ENCODE results near the gene FOXP1.

FOXP1 gene

DNA sequence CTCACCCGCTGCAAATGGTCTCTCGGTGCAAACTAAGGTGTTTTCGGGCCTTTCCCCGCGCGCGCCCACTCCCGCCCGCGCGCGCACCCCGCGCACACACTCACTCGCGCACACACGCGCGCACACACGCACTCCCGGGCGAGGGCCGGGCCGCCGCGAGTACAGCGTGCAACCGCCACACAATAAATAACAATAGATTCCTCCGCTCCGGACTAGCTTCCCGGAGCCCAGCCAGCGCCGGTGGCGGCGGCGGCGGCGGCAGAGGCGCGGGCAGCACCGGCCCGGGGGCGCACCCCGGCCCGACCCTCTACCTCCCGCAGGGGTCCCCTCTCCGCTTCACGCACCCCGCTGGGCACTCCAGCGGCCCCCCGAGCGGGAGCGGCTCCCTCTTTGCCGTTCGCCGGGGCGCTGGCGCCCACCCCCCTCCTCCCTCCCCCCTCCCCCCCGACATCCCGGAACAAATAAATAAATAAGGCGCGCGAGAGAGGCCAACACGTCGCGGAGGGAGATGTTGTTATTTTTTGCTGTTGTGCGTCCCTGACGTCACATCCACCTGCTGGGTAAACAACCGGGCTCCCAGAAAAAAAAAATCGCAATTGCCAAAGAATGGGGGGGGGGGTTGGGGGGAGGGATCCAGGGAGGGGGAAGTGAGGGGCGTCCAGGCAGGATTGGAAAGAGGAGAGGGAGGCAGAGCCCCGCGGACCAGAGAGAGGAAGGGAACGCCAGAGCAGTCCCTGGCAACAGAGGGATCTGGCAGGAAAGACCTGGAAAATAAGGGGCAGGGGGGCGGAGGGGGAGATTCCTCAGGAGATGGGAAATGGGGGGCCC lies at the start of gene FOXP1:
FOXP1 (minus strand) TSS at position 163 of the 828 bp plus-strand sequence. CDS start 385,347 bp downstream, outside the sequence.
- DNase-seq (ENCODE audit: low read depth, low spot score): no peak

- DNase-seq (ENCODE audit: low read depth, low spot score): no peak
Measured at GRCh38 chr3:71629711-71630110, 46.2 kb upstream of the FOXP1 start.

GRCh38 chr3:71629289-71629688 lies 45.8 kb upstream of the FOXP1 start:
- no peak for DNase-seq (ENCODE audit: low read depth, low spot score)

- DNase-seq (ENCODE audit: low read depth, low spot score): no peak
Measured at GRCh38 chr3:71628522-71628921, 45.0 kb upstream of the FOXP1 start.

DNA sequence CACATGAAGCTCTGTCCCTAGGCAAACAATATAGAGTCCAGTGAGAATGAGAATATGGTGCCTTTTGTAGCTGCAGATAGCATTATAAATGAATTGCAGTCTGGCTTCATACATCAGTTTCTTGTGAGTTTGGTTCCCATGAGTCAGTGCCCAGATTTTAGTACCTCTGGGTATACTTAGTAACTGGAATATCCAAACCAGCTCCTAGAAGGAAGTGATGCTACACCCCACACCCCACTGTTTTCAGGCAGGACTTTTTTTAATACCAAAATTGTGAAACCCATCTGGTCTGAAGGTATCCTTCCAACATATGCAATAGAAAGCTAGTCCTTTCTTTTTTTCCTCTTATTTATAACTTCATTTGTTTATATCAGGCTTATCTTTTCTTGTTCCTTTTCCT lies 42.1 kb upstream of the FOXP1 start:
- DNase-seq (ENCODE audit: low read depth, low spot score): no peak

GRCh38 chr3:71621825-71622537 lies 38.5 kb upstream of the FOXP1 start:
- DNase-seq (ENCODE audit: low read depth, low spot score): no peak

DNA sequence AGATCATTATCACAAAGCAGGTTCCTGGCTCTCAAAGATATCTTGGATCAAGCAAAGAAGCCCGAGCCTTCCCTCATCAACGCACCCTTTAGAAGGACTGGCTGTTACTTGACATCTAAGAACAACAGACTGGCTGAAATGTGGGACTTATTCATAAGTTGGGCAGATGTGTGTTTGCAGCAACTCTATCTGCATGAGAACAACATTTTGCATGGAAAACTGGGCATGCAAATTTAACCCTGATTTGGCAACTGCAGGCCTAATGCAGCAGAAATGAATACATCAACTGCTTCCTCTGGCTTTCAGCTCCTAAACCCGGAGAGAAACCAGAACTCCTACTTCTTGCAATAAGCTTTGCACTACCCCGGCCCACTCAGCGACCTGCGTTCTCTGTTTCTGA lies 35.0 kb upstream of the FOXP1 start:
- DNase-seq (ENCODE audit: low read depth, low spot score): no peak

DNA sequence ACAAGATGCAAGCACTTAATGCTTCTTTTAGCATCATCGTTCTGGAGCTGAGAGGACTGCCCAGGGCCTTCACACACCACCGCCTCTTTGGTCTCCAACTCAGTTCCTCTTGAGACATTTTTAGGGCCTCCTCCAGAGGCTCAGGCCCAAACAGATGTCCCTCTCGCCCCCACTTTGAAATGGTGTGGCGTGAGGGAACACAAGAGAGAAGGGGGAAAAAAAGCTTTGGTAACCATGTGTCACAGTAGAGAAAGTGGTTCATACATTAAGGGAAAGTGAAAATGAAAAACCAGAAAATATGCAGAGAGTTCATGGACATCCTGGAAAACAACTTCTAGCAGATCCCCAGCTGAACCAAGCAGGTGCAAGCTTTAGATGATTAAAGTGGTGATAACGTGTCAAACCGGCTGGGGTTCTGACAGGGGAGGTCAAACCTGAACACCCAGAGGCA lies 33.1 kb upstream of the FOXP1 start:
- no peak for DNase-seq (ENCODE audit: low read depth, low spot score)

- DNase-seq (ENCODE audit: low read depth, low spot score): no peak
Measured at GRCh38 chr3:71614869-71615268, 31.3 kb upstream of the FOXP1 start.

- no peak for DNase-seq (ENCODE audit: low read depth, low spot score)
Measured at GRCh38 chr3:71614426-71614825, 30.9 kb upstream of the FOXP1 start.

GRCh38 chr3:71611099-71611498 lies 27.6 kb upstream of the FOXP1 start:
- DNase-seq (ENCODE audit: low read depth, low spot score): no peak

DNA sequence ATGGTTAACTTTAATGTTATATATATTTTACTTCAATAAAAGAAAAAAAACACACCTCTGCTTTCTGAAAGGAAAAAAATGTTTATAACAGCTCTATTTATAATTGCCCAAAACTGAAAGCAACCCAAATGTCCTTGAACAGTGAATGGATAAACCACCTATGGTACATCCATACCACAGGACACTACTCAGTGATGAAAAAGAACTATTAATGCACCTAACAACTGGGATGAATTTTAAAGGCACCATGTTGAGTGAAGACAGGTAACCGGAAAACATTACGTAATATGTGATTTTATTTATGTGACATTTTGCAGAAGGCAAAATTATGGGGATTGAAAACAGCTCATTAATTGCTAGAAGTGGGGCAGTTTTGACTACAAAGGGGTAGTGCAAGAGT lies 23.8 kb upstream of the FOXP1 start:
- DNase-seq (ENCODE audit: low read depth, low spot score): no peak

DNA sequence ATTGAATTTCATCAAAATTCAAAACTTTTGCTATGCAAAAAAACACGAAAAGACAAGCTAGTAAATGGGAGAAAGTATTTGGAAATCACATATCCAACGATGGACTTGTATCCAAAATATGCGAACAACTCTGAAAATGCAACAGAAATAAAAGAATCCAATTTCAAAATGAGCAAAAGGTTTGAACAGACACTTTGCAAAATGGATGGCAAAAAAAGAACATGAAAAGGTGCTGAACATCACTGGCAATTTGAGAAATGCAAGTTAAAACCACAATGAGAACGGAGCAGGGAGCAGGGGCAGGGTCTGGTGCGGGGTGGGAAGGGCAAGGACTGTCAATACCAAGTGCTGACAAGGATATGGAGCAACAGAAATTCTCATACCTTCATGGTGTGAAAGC lies 23.1 kb upstream of the FOXP1 start:
- no peak for DNase-seq (ENCODE audit: low read depth, low spot score)

GRCh38 chr3:71602256-71602655 lies 18.7 kb upstream of the FOXP1 start:
- no peak for DNase-seq (ENCODE audit: low read depth, low spot score)

GRCh38 chr3:71601811-71602210 lies 18.3 kb upstream of the FOXP1 start:
- DNase-seq (ENCODE audit: low read depth, low spot score): no peak

DNA sequence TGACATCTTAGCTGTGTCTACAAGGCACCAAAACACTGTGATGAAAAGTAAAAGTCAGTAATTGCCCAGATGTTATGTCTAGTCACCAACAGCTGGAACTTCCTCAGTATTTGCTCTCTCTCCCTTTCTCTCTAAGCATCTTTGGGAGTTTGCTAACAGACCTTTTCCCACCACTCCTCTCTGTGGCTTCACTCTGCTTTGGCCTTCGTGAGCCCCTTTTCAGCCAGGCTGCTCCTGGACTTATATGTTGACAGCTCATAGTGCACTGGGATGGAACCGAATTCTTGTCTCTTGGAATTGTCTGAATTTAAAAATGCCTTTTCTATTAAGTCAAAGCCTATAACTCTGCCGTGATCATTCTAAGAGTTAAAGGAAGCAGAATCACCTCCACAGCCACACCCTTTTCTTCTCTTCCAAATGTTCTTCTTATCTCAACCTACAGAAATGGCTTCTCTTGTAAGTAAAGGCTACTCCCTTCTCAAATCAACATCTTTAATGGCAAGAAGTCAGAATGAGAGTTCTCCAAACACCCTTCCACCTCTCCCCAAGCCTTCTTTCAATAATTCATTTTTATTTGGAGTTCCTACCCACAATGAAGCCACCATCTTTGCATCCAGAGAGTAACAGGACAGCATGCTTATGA lies 17.2 kb upstream of the FOXP1 start:
- no peak for DNase-seq (ENCODE audit: low read depth, low spot score)

GRCh38 chr3:71599416-71599815 lies 15.9 kb upstream of the FOXP1 start:
- no peak for DNase-seq (ENCODE audit: low read depth, low spot score)

DNA sequence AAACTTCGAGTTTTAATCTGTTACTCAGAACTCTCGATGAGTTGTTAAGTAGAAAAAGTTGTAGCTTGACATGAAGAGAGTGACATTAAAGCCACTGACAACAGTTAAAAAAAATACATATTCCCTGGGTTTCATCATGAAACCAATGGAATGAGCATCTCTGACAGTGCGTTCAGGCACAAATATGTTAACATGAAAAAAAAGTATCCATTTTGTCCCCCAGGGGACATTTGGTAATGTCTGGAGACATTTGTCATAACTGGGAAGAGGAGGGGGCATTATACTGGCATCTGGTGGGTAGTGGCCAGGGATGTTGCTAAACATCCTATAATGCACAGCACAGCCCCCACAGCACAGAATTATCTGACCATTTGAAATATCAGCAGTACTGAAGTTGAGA lies 14.8 kb upstream of the FOXP1 start:
- no peak for DNase-seq (ENCODE audit: low read depth, low spot score)

DNA sequence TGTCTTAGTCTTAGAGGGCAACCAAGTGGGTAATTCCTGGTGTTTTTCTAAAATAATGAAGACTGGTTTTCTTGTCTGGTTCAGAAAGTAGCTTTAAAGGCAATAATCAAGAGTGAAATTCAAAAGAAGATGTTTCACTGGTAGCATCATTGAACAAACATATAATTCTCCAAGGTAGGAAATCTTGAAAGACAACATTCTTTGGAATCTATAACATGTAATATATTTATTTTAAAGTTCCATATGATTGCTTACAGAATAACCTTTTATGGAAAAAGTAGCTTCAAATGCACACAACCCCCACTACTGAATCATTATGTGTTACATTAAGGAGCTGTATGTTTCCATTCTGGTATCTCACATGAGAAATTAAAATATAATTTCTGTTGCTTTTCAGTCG lies 13.8 kb upstream of the FOXP1 start:
- DNase-seq (ENCODE audit: low read depth, low spot score): no peak

GRCh38 chr3:71593106-71593505 lies 9.6 kb upstream of the FOXP1 start:
- DNase-seq (ENCODE audit: low read depth, low spot score): no peak

GRCh38 chr3:71591101-71591500 lies 7.6 kb upstream of the FOXP1 start:
- DNase-seq (ENCODE audit: low read depth, low spot score): no peak

DNA sequence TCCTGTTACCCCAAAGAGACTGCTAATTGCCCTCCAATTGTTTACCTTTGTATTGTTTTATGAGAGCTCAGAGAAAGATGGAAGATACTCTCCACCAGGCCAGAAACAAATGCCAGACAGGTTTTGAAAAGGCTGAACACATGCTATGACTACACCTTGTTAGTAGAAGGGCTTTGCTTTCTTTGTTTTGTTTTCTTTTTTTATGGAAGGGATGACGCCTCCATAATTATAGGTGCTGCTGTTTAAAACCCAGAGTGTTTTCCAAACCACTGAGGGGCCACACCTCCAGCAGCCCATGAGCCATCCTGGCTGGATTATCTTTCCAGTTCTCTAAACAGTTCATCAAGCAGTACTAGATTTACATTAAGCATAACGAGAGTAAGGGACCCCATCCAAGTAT lies 5.6 kb upstream of the FOXP1 start:
- DNase-seq (ENCODE audit: low read depth, low spot score): no peak

DNA sequence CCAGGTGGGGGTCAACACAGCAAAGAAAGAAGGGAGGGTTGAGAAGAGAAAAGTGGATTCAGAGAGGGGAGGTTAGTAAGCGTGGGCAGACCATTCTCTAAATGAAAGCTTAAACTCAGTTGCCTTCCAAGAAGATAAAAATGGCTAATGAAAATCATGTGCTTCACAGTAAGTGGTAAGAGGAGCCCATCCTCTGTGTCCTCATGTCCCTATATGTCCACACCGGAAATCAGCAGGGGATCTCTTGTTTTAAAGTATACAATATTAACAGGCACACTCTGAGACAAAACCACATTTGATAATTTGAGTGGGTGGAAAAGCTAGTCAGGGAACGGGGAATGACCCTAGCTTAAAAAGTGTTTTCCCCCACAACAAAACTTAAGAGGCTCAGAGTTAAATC lies 4.4 kb upstream of the FOXP1 start:
- no peak for DNase-seq (ENCODE audit: low read depth, low spot score)
